ENCODE data around the gene SLC44A1.

DNA sequence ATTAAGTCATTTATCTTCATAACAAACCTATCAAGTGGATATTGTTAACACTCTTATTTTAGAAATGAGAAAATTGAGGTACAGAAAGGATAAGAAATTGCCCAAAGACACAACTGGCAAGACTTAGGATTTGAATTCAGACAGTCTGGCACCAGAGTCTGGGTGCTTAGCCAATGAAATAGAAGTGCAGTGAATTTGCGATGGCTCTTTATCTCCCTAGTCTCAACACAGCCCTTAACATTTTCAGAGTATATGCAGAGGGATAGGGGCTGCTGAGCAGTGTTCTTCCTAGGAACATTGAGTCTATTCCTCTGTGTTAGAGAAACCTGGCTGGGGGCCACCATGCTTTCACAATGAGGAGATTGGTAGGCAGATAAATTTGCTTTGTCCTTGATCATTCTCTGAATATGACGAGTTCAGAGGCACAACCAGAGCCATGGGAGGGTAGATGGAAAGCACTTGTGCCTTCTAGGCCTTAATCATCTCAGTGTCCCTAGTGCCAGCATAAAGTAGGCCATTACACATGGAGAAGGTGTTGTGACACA lies 197.2 kb downstream of the SLC44A1 start:
- TF ChIP-seq HEYL (CRISPR knock-in tag; IDR thresholded peaks at IDR 0.05) (no peak), EP300 (IDR thresholded peaks at IDR 0.05) (no peak), NPAS2 (CRISPR knock-in tag; IDR thresholded peaks at IDR 0.05; ENCODE audit: borderline replicate concordance) (no peak), CHD4 (IDR thresholded peaks at IDR 0.05; ENCODE audit: borderline replicate concordance) (no peak), RCOR1 (IDR thresholded peaks at IDR 0.05; ENCODE audit: low read depth, low read length) (no peak), MYC (IDR thresholded peaks at IDR 0.05; ENCODE audit: borderline replicate concordance, low read length) (no peak)
- TF ChIP-seq, protein P1, sequence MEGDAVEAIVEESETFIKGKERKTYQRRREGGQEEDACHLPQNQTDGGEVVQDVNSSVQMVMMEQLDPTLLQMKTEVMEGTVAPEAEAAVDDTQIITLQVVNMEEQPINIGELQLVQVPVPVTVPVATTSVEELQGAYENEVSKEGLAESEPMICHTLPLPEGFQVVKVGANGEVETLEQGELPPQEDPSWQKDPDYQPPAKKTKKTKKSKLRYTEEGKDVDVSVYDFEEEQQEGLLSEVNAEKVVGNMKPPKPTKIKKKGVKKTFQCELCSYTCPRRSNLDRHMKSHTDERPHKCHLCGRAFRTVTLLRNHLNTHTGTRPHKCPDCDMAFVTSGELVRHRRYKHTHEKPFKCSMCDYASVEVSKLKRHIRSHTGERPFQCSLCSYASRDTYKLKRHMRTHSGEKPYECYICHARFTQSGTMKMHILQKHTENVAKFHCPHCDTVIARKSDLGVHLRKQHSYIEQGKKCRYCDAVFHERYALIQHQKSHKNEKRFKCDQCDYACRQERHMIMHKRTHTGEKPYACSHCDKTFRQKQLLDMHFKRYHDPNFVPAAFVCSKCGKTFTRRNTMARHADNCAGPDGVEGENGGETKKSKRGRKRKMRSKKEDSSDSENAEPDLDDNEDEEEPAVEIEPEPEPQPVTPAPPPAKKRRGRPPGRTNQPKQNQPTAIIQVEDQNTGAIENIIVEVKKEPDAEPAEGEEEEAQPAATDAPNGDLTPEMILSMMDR (IDR thresholded peaks at IDR 0.05) = no peak
